NCI-H345 treated with DMSO at 0.1 percent for 48 hours (cell line): ENCODE results near the gene CHGA.
A peak's percentile ranks its signal among the peaks of the same experiment; 100 is the strongest.

Experiments used
- DNase-seq: peaks from one replicate; lab custom pipeline; 2025; ENCODE audit not compliant: unreplicated experiment; lab: John Stamatoyannopoulos, UW

CHGA gene

DNA sequence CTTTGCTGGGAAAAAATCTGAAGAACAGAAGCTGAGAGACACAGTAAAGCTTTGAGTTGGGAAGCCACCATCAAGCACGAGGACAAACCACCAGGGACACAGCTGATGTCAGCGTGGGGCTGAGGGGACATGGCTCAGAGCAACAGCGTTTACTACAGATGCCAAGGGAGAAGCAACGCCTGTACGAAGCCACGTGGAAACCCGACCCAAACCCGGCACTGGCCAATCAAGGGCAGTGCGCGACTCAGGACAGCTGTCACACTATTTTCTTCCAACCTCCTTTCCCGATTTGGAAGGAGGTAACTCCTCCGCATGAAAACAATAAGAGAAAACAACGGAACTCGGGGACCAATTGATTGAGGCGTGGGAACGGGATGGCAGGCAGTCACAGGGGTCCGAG lies 20.2 kb upstream of the CHGA start:
- no peak for DNase-seq

DNA sequence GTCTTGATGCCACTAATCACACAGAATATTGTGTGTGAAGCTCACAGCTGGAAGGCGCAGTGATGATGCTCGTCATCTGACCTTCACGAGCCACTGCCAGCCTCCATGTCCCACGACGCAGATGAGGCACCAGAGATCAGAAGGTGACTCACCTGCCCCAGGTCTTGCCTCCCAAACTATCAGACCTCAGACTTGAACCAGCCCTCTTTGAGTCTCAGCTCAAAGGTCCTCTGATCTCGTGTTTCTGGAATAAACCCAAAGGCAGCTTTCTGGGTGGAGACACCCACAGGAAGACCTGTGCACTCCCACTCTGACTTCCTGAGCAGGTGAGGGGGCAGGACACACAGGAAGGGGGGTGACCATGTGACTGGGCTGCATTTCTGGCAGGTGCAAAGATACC lies 19.6 kb upstream of the CHGA start:
- no peak for DNase-seq

DNA sequence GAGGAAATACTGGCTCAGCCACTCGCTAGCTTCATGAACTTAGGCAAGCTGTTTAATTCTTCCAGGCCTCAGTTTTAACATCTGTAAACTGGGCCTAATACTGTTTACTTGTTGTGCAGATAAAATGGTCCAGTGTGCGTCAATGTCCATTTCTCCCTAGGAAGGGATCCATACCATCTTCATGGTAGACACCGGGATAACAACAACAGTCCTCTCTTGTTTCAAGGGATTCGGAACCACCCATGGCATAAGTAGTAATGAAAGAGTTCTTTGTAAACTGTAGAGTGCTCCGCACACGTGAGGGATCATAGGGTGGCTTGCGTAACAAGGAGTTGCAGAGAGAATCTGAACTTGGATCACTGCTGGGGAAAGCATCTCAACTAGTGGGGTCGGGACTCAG lies 17.3 kb upstream of the CHGA start:
- no peak for DNase-seq

DNA sequence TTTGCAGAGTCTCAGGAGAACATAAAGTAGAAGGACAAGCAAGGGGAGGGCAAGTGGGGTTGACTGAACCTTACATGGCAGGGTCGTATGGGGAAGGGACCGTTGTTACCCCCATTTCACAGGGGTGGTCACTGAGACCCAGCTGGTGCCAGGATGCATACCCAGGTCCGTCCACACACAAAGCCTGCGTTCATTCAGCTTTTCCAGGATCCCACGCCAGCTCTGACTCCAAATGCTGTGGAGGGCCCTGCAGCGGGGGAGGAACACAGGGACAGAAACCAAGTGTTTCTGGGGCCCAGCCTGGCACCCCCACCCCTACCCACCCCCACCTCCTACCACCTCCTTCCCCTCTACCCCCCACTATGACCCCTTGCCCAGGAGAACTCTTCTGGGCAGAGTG lies 16.5 kb upstream of the CHGA start:
- DNase-seq = no peak

DNA sequence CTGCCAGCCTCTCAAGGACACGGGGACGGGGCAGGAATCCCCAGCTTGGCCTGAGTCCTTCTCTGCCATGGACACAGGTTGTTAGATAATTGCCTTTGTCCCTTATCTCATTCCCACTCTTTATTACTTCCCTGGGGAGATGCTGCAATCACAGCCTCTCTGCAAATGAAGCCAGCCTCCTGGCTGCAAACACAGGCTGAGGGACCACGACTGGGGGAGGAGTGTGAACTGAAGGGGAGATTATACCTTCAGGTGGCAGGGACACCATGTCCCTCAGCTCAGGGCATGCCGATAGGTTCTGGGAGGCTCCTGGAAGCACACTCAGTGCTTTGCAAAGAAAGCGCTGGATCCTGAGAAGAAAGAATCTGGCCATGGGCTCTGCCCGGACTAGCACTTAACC lies 16.1 kb upstream of the CHGA start:
- no peak for DNase-seq

DNA sequence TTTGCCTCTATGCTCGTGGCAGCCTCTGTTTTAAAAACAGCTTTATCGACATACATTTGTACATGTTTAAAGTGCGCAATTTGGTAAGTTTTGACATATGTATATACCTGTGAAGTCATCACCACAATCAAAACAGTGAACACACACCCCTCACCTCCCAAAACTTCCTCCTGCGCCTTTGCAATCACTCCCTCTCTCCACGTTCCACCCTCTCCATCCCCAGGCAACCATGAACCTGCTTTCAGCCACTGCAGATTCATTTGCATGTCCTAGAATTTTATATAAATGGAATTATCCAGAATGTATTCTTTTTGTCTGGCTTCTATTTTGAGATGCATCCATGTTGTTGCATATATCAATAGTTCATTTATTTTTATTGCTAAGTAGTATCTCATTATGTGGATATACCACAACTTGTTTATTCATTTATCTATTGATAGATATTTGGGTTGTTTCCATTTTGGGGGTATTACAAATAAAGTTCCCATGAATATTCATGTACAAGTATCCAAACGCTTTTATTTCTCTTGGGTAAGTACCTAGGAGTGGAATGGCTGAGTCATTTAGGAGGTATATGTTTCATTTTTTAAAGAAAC lies 15.5 kb upstream of the CHGA start:
- no peak for DNase-seq

DNA sequence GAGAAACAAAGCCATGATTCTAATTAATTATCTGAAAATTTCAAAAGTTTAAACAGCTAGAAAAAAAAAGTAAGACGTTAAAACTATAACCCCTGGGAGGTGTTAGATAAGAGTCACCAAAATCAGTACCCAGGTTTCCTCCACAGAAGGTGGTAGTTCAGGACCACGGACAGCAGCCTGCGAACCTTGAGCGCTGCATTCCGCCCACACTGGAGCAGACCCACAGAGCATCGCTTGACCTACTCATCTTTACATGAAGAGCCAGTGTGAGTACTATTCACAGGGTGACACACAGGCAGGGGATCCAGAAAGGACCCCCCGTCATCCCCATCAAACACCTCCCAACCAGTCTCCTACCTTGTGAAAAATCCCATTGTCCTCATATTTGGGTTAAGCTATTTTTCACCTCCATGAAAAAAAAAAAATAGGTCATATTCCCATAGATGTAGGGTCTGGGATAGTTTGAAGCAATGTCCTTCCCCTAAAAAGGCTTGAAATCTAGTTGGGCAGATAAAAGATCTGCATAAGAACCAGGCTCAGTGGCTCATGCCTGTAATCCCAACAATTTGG lies 8.8 kb upstream of the CHGA start:
- DNase-seq = no peak

DNA sequence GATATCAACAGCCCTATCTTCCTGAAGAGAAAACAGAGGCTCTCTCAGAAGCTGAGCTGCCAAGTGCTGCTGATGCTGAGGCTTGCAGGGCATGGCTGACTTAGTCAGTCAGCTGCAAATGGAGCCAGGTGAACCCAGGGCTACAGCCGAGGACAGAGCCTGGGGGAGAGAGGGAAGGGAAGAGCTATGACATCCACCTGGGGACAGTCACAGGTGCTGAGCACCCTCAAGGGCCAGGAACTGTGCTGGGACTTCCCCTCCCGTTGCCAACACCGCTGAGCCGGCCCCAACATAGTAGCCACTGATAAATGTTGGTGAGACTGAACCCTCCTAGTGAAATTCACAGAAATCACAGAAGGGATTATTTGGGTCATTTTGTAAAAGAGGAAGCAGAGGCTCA lies 6.7 kb upstream of the CHGA start:
- DNase-seq = no peak

DNA sequence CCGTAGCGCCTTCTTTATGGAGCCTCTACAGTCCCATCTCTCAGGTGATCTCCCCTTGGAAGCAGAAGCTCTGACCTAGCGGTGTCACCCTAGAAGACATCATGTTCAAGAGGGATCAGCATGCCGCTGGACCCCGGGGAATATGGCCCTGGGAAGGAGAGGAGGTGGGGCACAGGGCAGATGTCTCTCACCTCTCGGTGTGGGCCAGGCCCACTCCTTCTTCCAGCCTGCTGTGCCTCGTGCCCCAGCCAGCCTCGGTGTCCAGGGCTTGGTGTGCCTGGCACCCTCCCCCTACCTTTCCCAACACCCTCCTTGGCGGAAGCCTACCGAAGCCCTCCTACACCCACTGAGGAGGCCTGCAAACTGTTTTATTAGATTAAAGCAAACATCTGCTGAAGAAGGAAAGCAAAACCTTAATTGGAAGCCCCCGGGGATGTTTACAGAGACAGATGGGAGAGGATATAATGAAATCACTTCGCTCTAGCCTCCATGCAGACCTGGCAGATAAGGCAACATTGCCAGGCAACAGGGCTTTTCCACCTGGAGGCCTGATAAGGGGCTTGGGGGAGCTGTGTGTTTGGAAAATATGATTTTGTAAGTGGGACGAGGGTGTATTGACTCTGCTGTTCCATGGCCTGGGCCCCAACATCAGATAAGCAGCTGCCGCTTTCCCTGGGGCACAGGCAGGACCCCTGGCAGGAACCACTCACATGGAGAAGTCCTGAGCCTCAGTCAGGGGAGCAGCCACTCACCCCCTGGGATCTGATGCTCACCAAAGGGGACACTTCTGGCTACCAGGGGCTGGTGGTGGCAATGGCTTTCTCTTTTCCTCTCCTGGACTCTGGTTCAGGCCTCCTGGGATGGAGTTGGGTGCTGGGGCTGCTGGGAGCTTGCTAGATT lies 5.7 kb upstream of the CHGA start:
- DNase-seq = no peak

DNA sequence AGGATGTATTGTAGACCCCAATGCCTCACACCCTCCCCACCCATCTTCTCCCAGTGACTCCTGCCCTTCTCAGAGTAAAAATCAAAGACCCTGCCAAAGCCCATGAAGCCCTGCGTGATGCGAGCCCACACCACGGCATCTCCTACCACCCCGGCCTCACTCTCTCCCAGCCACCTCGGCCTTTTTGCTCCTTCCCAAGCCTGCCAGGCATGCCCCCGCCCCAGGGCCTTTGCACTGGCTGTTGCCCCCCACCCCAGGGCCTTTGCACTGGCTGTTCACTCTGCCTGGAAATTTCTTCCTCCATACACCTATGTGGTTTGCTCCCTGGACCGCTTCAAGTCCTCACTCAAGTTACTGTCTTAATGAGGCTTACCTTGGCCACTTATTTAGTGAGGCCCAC lies 5.0 kb upstream of the CHGA start:
- DNase-seq = no peak

DNA sequence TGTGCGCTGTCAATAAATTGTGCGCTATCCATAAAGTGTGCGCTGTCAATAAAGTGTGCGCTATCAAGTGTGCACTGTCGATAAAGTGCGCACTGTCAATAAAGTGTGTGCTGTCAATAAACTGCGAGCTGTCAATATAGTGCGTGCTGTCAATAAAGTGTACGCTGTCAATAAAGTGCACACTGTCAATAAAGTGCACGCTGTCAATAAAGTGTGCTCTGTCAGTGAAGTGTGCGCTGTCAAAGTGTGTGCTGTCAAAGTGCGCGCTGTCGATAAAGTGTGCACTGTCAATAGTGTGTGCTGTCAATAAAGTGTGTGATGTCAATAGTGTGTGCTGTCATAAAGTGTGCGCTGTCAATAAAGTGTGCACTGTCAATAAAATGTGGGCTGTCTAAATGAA lies 2.9 kb upstream of the CHGA start:
- no peak for DNase-seq

DNA sequence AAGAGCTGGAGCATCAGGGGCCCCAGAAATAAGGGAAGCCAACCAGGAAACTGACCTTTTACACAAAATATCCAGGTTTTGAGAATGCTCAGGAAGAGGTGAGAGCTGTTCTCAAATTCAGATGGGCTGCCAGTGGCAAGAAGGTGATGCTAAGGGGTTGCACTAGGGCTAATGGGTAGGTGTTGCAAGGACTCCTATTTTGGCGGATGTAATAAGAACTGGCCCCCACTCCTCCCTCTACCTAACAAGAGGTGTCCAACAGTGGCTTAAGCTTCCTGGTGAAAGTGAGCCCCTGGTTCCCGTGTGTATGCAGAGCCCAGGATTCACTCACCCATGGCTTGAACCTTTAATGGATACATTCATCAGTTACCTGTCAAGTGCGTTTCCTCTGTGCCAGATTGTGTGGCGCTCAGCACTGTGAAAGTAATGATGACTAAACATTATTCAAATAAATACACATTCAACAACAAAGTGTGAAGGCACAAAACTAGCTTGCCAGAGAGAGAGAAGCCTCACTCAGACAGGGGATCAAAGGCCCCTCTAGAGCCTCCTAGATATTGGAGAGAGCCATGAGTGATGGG lies 705 bp upstream of the CHGA start:
- no peak for DNase-seq

DNA sequence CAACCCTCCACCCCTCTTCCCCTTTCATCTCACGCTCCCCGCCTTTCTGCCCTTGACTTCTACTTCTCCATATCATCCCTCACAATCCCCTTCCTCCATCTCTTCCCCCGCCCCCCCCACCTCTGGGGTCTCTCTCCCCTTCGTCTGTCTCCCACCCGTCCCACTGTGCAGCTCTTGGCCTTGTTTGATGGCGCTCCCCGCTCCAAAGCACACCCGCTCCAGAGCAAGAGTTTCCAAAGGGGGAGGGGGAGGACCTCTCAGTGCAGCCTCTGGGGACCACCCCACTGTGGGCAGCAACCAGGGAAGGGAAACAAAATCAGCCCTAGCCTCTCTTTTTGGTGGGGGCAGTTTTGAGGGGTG lies 774 bp downstream of the CHGA start:
- peak; percentile 10 for DNase-seq

DNA sequence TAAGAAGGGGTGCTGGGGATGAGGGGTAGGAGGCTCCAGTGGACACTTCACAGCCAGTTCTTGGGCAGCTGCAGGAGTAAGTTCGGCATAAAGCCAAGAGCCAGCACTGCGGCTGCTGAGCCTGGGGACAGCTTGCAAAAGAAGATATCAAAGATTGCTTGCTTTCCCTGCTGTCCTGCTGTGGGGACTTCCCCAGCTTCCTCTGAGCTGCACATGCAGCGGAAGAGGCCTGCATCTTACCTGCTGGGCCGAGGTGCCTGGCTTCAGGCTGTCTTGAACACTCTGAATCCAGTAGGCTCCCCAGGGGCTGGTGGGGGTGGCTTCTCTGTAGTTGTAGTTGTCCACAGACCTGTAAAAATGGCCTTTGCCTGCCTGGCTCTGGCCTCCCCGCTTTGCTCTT lies 1.3 kb downstream of the CHGA start:
- DNase-seq = peak; percentile 25

DNA sequence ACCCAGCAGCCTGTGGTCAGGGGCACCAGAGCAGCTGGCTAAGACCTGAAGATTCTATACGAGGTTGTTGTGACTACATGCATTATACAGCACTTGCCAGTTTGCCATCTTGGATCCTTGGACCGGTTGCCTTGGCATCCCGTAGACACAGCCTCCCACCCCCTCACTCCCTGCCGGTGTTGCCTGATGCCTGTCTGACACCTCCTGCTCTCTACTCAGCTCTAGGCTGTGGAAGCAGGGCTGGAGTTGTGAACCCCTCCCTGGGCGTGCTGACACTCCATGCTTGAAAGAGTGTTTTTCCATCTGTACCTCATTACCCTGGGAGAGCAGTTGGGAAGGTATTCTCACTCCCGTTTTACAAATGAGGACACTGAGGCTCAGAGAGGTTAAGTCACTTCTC lies 2.5 kb downstream of the CHGA start:
- no peak for DNase-seq

DNA sequence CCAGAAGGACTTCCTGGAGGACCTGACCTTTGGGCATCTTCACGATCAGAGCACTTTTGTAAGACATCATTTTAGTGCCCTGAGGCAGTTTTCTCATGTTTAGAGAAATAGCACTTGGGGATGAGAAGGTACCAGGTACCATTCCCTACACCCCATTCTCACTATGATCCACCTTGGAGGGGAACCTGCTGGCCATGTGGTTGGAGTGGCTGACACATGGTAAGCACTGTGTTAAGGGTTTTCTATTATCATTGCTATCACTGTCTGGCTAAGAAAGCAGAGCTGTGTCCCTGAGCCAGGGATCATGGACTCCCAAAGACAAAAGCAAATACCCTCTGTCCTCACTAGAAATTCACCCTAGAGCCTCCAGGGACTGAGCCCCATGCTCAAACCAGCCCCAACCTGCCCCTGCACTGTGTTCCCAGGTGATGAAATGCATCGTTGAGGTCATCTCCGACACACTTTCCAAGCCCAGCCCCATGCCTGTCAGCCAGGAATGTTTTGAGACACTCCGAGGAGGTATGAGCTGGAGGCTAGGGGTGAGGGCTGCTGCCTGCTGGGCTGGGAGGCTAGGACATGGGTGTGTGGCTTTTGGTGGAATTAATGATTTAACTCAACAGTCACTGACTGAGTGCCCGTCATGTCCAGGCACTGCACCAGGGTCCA lies 3.4 kb downstream of the CHGA start:
- DNase-seq = no peak

DNA sequence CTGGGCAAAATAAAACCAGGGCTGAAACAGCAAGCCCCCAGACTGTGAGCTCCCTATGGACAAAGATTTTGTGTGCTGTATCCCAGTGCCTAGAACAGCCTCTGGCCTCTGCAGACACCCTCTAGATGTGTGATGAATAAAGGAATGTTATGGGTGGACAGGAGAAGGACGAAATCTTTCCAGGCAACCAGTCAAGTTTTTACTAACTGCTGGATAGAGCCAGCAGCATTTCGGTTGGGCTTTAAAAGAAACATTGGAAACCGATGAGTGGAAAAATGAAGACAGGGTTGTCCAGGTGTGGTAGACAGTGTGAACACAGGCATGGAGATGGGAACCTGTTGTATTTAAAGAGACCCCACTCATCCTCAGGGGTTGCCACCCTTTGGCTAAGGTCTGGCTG lies 4.0 kb downstream of the CHGA start:
- no peak for DNase-seq

DNA sequence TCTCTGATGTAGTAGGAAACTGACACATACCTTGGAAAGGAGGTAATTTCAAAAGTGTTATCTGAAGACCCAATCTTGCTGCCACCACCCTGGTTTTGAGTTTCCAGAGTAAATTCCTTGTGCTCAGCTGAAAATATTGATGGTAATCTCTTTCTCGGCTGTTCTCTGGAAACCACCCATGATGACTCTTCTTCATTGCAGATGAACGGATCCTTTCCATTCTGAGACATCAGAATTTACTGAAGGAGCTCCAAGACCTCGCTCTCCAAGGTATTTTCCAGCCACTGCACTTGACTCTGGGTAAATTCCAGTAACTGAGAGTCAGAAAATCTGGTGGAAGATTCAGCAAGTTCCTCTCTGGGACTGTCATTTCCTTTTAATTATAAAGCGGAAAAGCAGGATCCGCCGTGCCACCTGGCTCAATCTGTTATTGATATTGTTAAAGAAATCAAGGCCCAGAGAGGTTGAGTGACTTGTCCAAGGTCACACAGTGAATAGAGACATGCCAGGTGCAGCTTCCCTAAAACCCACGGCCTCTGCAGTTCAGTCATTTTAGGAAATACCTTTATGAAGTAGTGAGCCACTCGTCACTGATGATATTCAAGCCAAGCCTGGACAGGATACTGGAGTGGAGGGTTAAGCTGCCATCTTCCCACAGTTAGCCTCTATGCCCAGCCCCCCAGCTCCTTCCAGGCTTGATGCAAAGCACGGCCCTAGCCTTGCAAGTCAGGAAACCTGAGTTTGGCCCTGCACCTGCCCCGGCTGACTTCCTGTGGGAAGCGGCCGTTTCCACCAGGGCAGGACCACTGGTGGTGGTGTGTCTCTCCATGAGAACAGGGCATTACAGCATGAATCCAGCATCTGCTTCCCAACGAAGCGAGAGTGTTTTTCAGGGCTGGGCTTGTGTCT lies 4.7 kb downstream of the CHGA start:
- DNase-seq = no peak

DNA sequence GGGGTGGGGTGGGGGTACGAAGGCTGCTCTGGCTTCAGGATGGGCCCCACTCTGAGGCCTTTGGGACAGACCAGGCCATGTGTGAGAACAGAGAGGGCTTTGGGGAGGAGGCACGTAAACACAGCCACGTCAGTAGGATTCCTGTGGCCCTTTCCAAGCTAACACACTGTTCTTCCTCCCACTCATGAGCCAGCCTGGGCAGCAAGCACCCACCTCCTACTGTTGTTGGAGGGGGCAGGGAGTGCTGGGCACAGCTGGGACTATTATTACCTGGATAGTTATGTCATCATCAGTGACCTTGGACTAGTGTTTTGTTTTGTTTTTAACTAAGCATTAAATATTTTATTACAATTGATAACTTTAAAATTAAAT lies 5.3 kb downstream of the CHGA start:
- no peak for DNase-seq

DNA sequence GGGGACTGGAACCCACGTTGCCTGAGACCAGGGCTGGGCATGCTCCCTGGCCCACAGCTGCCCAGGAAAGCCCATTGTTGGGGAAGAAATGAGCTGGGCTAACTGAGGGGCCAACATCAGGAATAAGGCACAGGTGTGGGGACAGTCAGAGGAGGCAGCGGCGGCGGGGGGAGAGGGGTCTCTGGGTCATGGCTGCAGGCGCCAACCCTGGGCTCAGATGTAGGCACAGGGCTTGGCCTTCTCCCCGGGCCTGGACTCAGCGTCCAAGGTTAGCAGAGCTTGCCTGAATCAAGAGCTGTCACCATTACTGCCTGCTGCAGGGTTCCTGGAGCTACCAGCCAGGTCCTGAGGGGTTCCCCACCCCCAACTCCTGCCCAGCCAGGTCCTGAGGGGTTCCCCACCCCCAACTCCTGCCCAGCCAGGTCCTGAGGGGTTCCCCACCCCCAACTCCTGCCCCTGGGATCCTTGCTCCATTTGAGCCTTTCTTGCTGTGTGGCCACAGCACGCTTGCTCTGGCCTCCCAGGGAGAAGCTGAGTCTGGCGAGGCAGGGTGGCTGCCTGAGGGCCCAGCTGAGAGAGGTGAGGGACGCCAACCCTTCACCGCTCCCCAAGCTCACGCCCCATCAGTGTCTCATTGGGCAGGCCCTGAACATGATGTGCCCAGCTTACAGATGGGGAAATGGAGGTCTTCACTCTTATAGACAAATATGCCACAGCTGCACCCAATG lies 6.2 kb downstream of the CHGA start:
- DNase-seq = no peak
